GM18867 (cell line): ENCODE results near the gene SHCBP1.
A peak's percentile ranks its signal among the peaks of the same experiment; 100 is the strongest.
"Not testable (repeated sequence)": the region's sequence is repeated elsewhere in the genome, so short reads cannot be mapped to it uniquely, and the experiment has no call there.

ENCODE experiments used
- ATAC-seq: cut with Tn5 transposase; IDR thresholded peaks from one replicate; pipeline ENCODE4 v1.9.1; 2021; ENCODE audit warnings: mild to moderate bottlenecking, moderate library complexity; ENCODE audit not compliant: unreplicated experiment

SHCBP1 gene, protein sequence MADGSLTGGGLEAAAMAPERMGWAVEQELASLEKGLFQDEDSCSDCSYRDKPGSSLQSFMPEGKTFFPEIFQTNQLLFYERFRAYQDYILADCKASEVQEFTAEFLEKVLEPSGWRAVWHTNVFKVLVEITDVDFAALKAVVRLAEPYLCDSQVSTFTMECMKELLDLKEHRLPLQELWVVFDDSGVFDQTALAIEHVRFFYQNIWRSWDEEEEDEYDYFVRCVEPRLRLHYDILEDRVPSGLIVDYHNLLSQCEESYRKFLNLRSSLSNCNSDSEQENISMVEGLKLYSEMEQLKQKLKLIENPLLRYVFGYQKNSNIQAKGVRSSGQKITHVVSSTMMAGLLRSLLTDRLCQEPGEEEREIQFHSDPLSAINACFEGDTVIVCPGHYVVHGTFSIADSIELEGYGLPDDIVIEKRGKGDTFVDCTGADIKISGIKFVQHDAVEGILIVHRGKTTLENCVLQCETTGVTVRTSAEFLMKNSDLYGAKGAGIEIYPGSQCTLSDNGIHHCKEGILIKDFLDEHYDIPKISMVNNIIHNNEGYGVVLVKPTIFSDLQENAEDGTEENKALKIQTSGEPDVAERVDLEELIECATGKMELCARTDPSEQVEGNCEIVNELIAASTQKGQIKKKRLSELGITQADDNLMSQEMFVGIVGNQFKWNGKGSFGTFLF

DNA sequence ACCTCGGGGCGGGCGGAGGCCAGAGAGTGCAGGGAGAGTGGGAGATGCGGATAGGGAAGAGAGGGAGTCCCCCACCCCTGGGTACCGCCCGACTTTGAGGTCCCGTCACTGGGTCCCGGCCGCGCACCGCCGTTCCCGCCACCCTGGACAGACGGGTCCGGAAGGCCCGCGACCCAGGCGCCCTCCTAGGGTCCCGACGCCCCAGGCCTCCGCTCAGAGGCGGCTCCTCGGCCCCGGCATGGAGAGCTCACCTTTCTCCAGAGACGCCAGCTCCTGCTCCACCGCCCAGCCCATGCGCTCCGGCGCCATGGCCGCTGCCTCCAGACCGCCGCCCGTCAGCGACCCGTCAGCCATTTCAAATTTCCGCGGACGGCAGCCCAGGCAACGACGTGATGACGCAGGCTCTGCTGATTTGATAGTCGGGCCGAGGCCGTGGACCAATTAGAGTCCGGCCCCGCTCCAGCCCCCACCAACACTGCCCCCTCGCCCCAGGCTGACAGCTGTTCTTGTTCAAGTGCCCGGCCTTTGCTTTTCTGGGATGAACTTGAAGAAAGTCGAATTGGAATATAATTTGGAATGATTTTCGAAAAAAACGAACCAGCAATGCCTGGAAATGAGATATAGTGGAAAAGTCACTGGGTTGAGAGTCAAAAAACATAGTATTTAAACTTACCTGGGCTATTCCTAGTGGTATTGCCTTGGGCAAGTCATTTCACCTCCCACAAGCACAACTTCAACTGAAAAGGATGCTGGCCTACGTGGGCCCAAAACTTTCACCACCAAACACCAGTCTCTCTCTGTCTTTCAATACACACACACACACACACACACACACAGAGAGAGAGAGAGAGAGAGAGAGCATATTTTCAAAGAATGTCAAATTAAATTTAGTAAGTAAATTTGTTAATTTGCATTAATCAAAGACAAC is at the start of gene SHCBP1:
Gene SHCBP1, minus strand, starts transcription at position 374 of the 928 bp plus-strand sequence. Its CDS starts 20 bp downstream, at position 354.
- peak; percentile 93 for ATAC-seq

DNA sequence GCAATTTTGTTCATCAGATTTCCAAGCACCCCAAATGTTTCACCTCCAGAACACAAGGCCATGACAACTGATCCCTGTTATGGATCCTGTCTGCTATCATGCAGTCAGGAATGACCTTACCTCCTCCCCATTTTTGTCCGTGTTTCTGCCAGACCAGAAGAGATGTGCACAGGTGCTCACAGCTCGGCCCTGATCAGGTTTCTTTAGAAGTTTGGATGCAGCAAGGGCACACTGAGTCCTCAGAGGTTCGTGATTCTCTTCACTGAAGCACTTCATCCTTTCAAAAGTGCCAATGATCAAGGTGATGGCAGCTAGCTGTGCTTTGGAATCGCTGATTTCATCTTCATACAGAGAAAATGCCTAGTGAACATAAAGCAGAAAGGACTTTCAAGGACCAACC is 40.9 kb upstream of the SHCBP1 start:
- ATAC-seq, result no peak

DNA sequence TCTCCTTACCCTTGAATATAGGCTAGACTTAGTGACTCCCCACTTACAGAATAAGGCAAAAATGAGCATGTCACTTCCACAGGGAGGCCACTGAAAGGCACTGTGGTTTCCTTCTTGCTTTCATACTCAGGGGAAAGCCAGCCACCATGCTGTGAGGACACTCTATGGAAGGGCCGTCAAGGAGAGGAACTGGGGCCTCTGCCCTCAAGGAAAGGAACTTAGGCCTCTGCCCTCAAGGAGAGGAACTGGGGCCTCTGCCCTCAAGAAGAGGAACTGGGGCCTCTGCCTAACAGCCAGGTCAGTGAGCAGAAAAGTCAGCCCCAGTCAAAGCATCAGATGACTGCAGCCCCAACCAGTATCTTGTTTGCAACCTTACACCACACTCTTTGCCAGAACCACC is 37.7 kb upstream of the SHCBP1 start:
- ATAC-seq, result peak; percentile 96

DNA sequence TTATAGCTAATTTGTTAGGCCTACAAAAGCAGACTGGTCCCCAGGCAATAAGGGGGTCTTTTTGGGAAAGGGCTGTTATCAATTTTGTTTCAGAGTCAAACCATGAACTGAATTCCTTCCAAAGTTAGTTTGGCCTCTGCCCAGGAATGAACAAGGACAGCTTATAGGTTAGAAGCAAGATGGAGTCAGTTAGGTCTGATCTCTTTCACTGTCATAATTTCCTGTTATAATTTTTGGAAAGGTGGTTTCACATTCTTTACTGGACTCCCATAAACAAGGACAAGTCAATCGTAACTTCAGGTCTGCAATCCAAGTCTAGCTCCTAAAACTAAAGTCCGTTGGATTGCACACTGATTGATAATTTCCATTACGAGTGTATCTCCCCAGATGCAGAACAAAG is 30.1 kb upstream of the SHCBP1 start:
- no peak for ATAC-seq

DNA sequence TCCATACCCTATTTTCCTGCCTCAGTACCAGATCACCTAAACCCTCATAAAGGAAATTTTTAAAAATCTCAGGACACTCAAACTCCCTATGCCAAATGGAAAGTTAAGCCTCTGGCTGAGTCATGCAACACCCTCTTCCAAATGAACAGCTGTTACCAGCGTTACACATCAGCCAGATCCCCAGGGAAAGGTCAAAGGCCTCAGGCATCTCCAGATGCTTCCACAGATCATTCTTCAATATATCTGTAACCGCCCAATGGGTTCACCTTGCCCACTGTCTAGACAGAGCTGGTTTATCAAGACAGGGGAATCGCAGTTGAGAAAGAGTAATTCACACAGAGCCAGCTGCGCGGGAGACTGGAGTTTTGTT is 29.1 kb upstream of the SHCBP1 start:
- no peak for ATAC-seq

DNA sequence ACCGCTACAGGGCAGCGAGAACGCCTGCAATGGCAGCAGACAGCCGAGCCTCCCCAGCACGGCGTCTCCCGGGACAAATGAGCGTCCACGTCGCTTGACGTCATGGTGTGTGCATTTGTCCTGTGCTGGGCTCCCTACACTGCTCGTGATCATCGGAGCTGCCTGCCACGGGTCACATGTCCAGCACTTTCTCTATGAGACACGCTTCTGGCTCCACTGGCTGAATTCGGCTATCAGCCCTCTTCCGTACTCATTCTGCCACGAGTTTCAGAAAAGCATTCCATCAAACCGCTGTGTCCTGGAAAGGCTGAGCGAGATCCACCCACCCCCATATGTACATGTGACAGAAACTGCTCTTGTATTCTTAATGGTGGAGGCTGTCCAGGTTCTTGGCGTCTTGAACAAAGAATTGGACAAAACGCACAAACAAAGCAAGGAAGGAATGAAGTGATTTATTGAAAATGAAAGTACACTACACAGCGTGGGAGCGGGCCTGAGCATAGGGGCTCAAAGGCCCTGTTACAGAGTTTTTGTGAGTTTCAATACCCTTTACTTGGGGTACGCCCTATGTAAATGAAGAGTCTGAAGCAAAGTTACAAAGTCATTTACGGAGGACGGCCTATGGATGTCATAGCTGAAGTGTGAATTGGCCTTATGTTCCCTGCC is 28.5 kb upstream of the SHCBP1 start:
- ATAC-seq, result no peak

DNA sequence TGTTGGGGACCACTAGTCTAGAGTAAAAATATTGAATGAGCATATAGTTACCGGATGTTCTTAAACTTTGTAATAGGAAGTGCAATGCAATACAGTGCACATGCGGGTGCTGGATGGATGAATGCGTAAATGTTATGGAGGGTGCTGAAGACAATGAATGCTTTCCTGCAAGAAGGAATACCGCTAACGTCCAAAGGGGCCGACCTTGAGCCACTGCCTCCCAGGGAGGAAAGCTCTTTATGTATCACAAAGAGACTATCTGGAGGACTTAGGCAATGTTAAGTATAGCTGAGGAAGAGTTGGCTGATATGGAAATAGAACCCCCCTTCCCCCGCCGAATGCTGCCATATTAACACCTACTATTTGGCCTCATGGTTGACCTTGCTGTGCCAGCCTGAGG is 27.5 kb upstream of the SHCBP1 start:
- ATAC-seq, result no peak

DNA sequence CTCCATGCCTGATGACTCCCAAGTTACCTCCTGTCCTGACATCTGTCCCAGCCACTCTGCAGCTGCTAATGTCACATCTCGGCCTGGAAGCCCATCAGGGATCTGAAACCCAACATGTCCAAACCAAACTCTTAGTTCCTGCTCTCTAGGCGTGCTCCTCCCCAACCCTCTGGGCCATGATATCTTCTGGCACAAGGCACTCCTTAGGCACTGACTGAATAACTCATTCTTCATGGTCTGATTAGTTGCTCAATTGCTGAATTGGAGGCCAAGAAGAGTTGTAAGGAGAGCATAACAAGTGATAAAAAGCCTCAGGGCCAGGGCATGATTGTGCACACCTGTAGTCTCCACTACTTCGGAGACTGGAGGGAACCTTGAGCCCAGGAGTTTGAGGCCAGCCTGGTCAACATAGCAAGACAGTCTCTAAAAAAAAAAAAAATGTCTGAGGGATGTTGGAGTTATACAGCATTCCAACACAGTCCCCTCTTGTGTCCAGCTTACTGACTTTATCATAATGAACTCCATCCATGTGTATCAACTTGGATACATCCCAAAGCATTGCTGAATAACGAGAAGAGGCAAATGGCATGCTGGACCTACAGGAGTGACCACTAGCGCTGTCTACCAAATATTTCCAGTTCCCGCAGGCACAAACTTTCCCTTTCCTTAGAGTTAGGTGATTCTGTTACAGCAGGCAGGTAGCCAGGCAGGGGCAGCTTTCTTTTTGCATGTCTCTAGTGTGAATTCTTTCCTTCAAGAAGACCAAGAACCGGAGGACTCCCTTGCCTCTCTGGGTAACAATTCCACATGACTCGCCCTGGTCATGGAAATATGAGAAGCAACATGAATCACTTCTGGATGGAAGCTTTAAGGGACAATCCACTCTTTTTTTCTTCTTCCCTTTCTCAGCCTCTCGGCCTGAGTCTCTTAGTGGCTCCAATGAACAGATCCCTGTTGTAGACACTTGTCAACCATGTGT is 18.1 kb upstream of the SHCBP1 start:
- ATAC-seq, result no peak

DNA sequence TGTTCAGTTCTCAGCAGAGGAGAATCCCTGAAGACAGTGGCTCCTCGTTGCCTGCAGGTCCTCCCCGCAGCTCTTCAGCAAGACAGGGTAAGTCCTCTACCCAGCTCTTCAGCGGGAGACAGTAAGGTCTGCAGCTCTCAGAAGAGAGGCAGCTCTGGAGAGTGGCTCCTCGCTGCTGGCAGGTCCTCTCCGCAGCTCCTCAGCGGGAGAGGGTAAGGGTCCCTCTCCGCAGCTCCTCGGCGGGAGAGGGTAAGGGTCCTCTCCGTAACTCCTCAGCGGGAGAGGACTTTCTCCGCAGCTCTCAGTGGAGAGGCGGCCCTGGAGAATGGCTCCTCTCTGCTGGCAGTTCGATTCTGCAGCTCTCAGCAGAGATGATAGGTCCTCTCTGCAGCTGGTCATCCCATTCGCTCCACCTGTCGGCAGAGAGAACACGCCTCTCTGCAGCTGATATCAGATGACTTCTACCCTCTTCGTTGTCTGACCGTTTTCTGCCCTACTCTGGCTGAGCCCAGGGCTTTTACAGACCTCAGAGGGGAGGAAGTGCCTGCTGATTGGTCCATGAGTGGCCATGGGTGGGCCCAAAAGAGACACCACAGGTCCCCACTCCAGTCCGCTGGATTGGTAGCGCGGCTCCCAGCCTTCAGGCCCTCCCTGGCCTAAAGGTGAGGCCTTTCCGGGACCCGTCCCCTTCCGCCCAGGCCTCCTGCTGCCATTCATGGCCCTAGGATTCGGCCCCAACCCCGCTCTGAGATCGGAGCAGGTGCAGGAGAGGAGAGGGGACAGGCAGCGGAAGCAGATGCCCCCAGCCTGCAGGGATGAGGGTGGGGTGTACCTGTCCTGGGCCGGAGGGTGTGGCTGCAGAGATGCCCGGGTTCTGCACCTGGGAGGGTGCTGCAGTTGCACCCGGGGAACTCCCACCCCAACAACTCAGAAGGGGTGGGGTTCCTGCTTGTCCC is 11.9 kb upstream of the SHCBP1 start:
- ATAC-seq, result no peak

DNA sequence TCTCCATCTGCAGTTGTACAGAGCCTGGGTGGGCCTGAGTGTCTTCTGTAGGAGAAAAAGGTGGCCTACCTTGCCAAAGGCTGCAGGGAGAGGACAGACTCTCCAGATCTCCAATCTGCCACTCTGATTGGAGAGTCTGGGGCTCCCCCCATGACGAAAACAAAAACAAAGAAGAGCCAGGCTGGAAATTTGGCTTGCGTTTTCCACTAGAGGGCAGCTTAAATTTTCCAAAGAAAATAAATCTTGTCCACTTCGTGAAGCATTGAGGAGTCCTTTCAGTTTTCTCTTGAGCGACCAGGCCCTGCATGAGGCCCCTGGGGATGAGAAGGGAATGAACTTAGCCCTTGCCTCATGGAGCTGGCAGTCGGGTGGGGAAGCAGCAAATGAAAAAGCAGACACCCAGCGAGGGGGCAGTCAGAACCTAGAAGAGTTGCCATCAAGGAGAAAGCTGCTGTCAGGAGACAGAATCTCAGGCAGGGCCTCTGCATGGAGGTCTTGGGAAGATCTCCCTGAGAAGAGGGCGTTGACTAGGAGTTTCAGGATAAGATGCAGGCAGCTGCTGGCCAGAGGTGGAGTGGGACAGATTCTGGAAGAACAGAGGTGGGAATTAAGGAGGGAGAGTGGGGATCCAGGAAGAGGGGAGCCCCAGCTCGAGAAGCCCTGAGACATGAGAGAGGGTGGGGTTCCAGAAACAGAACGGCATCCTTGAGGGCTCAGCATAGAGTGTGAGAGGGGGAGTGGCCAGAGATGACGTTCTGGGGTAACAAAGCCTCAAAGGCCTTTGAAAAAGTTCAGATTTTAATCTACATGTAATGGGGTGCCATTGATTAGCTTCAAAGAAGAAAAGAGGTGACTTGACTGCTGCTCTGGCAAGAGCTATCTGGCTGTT is 8.4 kb upstream of the SHCBP1 start:
- ATAC-seq, result no peak

DNA sequence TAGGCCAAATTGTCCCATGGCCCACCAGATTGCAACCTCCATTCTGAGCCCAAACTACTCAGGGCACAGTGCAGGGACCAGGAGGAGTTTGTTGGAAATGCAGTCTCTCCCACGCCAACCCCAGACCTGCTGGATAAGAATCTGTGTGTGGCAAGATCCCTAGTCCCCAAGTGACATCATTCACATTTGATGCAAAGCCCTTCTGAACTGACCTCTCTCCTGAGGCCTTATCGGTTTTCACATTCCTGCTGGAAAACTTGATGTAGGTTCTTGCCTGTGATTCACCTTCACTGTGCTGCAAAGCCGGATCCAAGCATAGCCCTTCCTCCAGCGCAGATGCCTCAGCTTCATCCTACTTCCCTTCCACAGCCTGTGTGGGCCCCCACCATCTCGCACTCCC is 6.6 kb upstream of the SHCBP1 start:
- no peak for ATAC-seq

DNA sequence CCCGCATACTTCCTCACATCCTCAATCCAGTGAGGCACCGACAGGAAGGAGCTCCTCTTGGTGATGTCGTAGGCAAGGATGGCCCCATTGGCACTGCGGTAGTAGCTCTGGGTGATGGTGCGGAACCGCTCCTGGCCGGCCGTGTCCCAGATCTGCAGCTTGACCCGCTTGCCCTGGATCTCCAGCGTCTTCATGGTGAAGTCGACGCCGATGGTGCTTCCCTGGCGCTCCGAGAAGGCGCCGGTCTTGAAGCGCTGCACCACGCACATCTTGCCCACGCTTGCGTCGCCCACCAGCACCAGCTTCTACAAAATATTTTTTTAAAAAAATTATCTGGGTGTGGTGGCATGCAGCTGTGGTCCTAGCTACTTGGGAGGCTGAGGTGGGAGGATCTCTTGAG is 5.5 kb upstream of the SHCBP1 start:
- ATAC-seq, result not testable (repeated sequence)

DNA sequence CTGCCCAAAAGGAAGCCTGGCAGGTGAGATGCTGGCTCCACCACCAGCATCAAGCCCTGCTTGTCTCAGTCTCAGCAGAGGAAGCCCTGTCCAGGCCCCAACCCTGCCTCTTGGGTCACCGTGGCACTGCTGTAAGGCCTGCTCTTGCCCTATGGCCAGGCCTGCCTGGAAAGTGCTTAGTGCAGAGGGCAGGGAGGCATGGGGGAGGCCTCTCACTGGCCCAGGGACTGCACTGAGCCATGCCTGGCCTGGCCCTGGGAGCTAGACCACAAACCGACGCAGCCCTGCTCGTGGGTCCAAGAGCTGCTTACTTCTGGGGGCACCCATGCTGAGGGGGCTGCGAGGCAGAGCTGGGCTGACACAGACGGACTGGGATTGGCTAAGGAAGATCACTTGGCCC is 3.7 kb upstream of the SHCBP1 start:
- ATAC-seq, result not testable (repeated sequence)

DNA sequence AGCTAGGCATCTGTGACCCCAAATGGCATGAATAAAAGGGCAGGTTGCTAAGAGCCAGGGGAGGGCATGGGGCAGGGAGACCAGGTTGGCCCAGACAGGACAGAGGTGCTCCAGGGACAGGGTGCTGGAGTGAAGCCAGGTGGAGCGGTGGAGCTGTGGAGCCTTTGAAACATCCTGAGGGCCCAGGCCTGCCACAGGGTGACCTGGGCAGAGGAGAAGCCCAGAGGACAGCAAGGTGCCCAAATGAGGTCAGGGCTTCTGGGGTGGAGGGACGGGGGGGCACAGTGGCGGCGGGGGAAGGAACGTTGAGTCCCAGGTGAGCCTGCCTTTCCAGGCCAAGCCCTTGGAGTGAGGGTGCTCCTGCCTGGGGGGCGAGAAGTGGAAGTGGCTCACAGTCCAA is 2.5 kb upstream of the SHCBP1 start:
- not testable (repeated sequence) for ATAC-seq

DNA sequence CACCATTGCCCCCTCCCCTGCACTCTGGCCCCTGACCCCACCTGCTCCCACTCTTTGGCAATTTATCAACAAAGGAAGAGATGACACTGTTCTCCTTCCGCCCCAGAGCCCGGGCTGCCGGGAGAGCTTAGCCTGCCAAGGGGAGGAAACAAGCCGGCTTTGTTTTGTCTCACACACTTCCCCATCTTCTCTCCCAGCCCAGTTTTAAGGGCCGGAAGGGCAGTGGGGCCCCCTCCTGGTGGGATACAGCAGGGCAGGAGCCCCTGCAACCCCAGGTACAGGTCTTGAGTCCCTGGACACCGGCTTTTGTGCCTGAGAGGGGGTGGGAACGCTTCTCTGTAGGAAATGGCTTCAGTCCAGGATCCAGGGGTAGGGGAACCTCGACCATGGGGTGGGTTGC is 2.1 kb upstream of the SHCBP1 start:
- not testable (repeated sequence) for ATAC-seq

DNA sequence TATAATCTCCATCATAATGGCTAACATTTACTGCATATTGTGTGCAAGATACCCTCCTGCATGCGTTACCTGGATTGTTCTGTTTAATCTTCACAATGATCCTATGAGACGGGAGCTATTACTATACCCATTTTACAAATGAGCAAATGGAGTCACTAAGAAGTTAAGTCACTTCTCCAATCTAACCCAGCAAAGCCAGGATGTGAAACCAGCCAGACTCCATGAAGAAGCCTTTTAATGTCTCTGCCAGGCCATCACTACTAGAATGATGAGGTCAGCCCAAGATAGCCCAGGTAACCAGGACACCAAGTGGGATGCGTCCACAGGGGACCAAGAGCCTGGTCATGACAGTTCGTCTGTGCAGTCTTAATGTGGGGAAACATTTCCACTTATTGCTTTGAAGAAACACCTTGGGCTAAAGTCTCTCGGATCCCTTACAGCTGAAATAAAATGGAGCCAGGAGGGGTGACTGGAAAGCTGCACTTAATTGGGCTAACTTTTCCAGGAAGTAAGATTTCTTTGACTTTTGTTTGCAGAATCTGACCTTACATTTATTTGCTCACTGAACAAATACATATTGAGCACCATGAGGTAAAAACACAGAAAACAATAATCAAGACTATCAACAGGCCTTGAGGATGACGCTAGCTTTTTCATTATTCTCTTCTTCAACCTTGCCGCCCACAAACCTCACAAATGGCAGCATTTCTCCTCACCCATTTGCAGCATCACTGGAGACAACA is 926 bp upstream of the SHCBP1 start:
- no peak for ATAC-seq
